ENCODE results near the gene KDM5C. TPM values are rescaled to one million over a fixed set of nuclear protein-coding genes. Genes with fewer than 3 reads are reported as not detected.

The KDM5C gene
- total and polyA plus RNA-seq, 2 of the 4 experiments (the other 2 are of a cell fraction), result 75.4 to 84.6 TPM

GRCh38 chrX:53195401-53195800 lies 29.6 kb downstream of the KDM5C start:
- Histone ChIP-seq H3K14ac (replicated peaks; ENCODE audit: low read depth, low read length) (no peak overlapping the region), H2BK20ac (ENCODE audit: low read depth, low read length) (no peak overlapping the region), H3K4me1 (ENCODE audit: control insufficient read depth, insufficient read depth, low read length) (no peaks in the 10 kb centered on the region), H2AFZ (replicated peaks; ENCODE audit: low read length, poor library complexity) (no peak overlapping the region), H2BK15ac (ENCODE audit: low read depth, low read length) (no peak overlapping the region), H3K23ac (ENCODE audit: low read depth, low read length) (no peak overlapping the region), H4K8ac (ENCODE audit: low read depth in 2 of 2, low read length in 2 of 2) (no peak overlapping the region), H3K79me1 (ENCODE audit: low read depth in 1 of 2, low read length in 2 of 2) (no peaks in the 10 kb centered on the region; a peak in 2 of 4 replicates), H3K27me3 (ENCODE audit: control insufficient read depth, insufficient read depth, low read length) (no peaks in the 10 kb centered on the region), H3K18ac (ENCODE audit: low read depth, low read length) (no peak overlapping the region), H3K4ac (ENCODE audit: low read depth, low read length) (no peak overlapping the region), H2BK120ac (ENCODE audit: low read depth, low read length) (no peak overlapping the region), H3K9ac (ENCODE audit: low read depth, low read length) (no peak overlapping the region), H3K36me3 (ENCODE audit: control insufficient read depth, insufficient read depth, low read length) (peaks cover 79% of the 10 kb centered on the region), H4K91ac (ENCODE audit: insufficient read depth, low read depth, low read length) (no peak overlapping the region), H3K9me1 (ENCODE audit: insufficient read depth, low read length) (peaks cover 3% of the 10 kb centered on the region; the same call in 1 of the 2 replicates), H3K4me2 (ENCODE audit: low read depth, low read length) (no peak overlapping the region), H3K56ac (ENCODE audit: extremely low read depth, insufficient read depth, low read length) (no peak overlapping the region), H2AK5ac (ENCODE audit: low read depth, low read length) (no peak overlapping the region), H3K27ac (ENCODE audit: insufficient read depth, low read length) (no peak overlapping the region), H4K20me1 (ENCODE audit: insufficient read depth, low read length) (peaks cover 4% of the 10 kb centered on the region; the same call in 1 of the 2 replicates), H2BK5ac (ENCODE audit: low read depth, low read length, poor library complexity, severe bottlenecking) (no peak overlapping the region), H3K9me3 (ENCODE audit: control insufficient read depth, insufficient read depth, low read length) (no peaks in the 10 kb centered on the region), H2AK9ac (replicated peaks; ENCODE audit: low read depth, low read length, poor library complexity) (peak overlapping the region; percentile 23), H3K4me3 (ENCODE audit: insufficient read depth, low read depth, low read length) (no peak overlapping the region), H4K5ac (ENCODE audit: low read depth, low read length) (no peak overlapping the region)
- in situ Hi-C loops (cut with MboI; ENCODE audit: low sequenced_read_pairs), result no loop called here
- ATAC-seq (ENCODE audit: low read depth), result no peak
- BruUV-seq (replicated peaks), result no TSS peak
- DNase-seq, result no peak
- intact Hi-C loops (cut with micrococcal nuclease), result no loop called here
- no CpG with 5 or more reads among the region's 2 CpGs for WGBS, 2 experiments (ENCODE audit: extremely low coverage in 2 of 2, insufficient read length in 1 of 2)
- CTCF ChIA-PET, result no interaction called here
- TF ChIP-seq RAD21 (IDR thresholded peaks at IDR 0.05; ENCODE audit: low read length) (no peak), USF2 (IDR thresholded peaks at IDR 0.05; ENCODE audit: low read depth, low read length) (no peak), CEBPB (IDR thresholded peaks at IDR 0.05; ENCODE audit: low read depth, low read length) (no peak), MXI1 (IDR thresholded peaks at IDR 0.05; ENCODE audit: borderline replicate concordance, low read depth, low read length) (no peak), MAZ (IDR thresholded peaks at IDR 0.05; ENCODE audit: borderline replicate concordance, low read depth, low read length) (no peak), POLR2A (IDR thresholded peaks at IDR 0.05; ENCODE audit: low read depth, low read length) (no peak), MAFK (IDR thresholded peaks at IDR 0.05; ENCODE audit: low read depth, low read length) (no peak), CTCF (conservative IDR thresholded peaks at IDR 0.05; ENCODE audit: low read depth, low read length) (no peak), SMC3 (IDR thresholded peaks at IDR 0.05; ENCODE audit: low read depth, low read length) (no peak), CHD1 (IDR thresholded peaks at IDR 0.05; ENCODE audit: low read depth, low read length) (no peak), NFE2L2 (IDR thresholded peaks at IDR 0.05; ENCODE audit: low read depth, low read length) (no peak), BHLHE40 (IDR thresholded peaks at IDR 0.05; ENCODE audit: low read depth, low read length) (no peak), RFX5 (IDR thresholded peaks at IDR 0.05; ENCODE audit: low read depth, low read length) (no peak), RCOR1 (IDR thresholded peaks at IDR 0.05; ENCODE audit: insufficient replicate concordance, low read length) (no peak), FOS (IDR thresholded peaks at IDR 0.05; ENCODE audit: low read depth, low read length) (no peak)
- TF ChIP-seq, protein P1, sequence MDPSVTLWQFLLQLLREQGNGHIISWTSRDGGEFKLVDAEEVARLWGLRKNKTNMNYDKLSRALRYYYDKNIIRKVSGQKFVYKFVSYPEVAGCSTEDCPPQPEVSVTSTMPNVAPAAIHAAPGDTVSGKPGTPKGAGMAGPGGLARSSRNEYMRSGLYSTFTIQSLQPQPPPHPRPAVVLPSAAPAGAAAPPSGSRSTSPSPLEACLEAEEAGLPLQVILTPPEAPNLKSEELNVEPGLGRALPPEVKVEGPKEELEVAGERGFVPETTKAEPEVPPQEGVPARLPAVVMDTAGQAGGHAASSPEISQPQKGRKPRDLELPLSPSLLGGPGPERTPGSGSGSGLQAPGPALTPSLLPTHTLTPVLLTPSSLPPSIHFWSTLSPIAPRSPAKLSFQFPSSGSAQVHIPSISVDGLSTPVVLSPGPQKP (IDR thresholded peaks at IDR 0.05; ENCODE audit: borderline replicate concordance, low read depth, low read length), result no peak
- dilution Hi-C loops (cut with HindIII; ENCODE audit: low sequenced_read_pairs, unreplicated experiment), result no loop called here
- POLR2A ChIA-PET (ENCODE audit: unreplicated experiment), result interaction anchor here (0.6 kb wide), 1 partner anchor 8 kb away, joined by 8 read pairs; no protein-coding TSS in a partner anchor
